SK-N-SH (cell line): ENCODE data around the gene RETREG2. TPM values are rescaled to one million over a fixed set of nuclear protein-coding genes. Genes with fewer than 3 reads are reported as not detected.
A peak's percentile ranks its signal among the peaks of the same experiment; 100 is the strongest.

Experiments
- CTCF ChIA-PET: fragments of 300-600, 350-600 bp; formaldehyde crosslinking; extraction: SDS; loops from one replicate; lab custom pipeline; 2021; lab: Yijun Ruan, JAX
- POLR2A ChIA-PET: fragments of 350-600 bp; sonication (Branson Sonifier 250); formaldehyde crosslinking; extraction: SDS; loops from one replicate; lab custom pipeline; 2020; ENCODE audit warnings: antibody characterized with exemption, inconsistent platforms; lab: Yijun Ruan, JAX
- DNase-seq: peaks from one replicate; pipeline ENCODE4 v3.0.0; 2012
- H2AFZ ChIP-seq: fragments of 200-600 bp; sonication (generic); 2 replicates; pipeline ENCODE4 v1.8.1; 2016; ENCODE audit warnings: antibody characterized with exemption, mild to moderate bottlenecking, low read depth
- H3F3A ChIP-seq: fragments of 200-600 bp; sonication (generic); replicated peaks from 2 replicates; pipeline ENCODE3; 2016; ENCODE audit warnings: antibody characterized with exemption, mild to moderate bottlenecking; ENCODE audit not compliant: insufficient read depth
- H3K27ac ChIP-seq, 2 experiments: fragments of 200-500 bp in 1 of 2; fragments of 200-600 bp in 1 of 2; sonication (Bioruptor generic) in 1 of 2; sonication (generic), shearing (Covaris generic) in 1 of 2; 2 replicates each; pipeline versions ENCODE4 v1.5.1 to v1.6.1; 2014 to 2016; ENCODE audit warnings: low read depth in 2 of 2, inconsistent platforms in 1 of 2, low read length in 1 of 2, mild to moderate bottlenecking in 1 of 2, mixed read lengths in 1 of 2
- H3K27me3 ChIP-seq: fragments of 200-600 bp; sonication (generic), shearing (Covaris generic); 2 replicates; pipeline ENCODE4 v1.6.1; 2016; ENCODE audit warnings: mixed run types; ENCODE audit not compliant: insufficient read depth
- H3K36me3 ChIP-seq, 2 experiments: fragments of 200-500 bp in 1 of 2; fragments of 200-600 bp in 1 of 2; sonication (Bioruptor generic) in 1 of 2; sonication (generic) in 1 of 2; replicated peaks in 1 of 2; 2 replicates each; pipeline versions ENCODE3 to v1.5.1; 2014 to 2016; ENCODE audit warnings: low read length in 1 of 2, mild to moderate bottlenecking in 1 of 2; ENCODE audit not compliant: insufficient read depth in 2 of 2, control insufficient read depth in 1 of 2
- H3K4me1 ChIP-seq, 2 experiments: fragments of 200-500 bp in 1 of 2; fragments of 200-600 bp in 1 of 2; sonication (Bioruptor generic) in 1 of 2; sonication (generic), shearing (Covaris generic) in 1 of 2; 2 replicates each; pipeline versions ENCODE4 v1.5.1 to v1.6.1; 2014 to 2016; ENCODE audit warnings: low read depth in 1 of 2, low read length in 1 of 2, mixed run types in 1 of 2; ENCODE audit not compliant: insufficient read depth in 2 of 2, control insufficient read depth in 1 of 2
- H3K4me2 ChIP-seq: fragments of 200-600 bp; sonication (generic), shearing (Covaris generic); 2 replicates; pipeline ENCODE4 v1.6.1; 2017; ENCODE audit warnings: mixed run types
- H3K4me3 ChIP-seq, 2 experiments: fragments of 200-500 bp in 1 of 2; fragments of 200-600 bp in 1 of 2; sonication (Bioruptor generic) in 1 of 2; sonication (generic), shearing (Covaris generic) in 1 of 2; 2 replicates each; pipeline versions ENCODE4 v1.5.1 to v1.8.1; 2014 to 2016; ENCODE audit warnings: low read depth in 2 of 2, inconsistent platforms in 1 of 2, low read length in 1 of 2, mild to moderate bottlenecking in 1 of 2, mixed read lengths in 1 of 2, moderate library complexity in 1 of 2
- H3K79me2 ChIP-seq: fragments of 200-600 bp; sonication (generic); 2 replicates; pipeline ENCODE4 v1.8.1; 2017; ENCODE audit warnings: mild to moderate bottlenecking; ENCODE audit not compliant: insufficient read depth
- H3K9ac ChIP-seq: fragments of 200-600 bp; sonication (generic); 2 replicates; pipeline ENCODE4 v1.6.1; 2017; ENCODE audit warnings: mixed run types
- H3K9me2 ChIP-seq: fragments of 200-600 bp; sonication (generic); 2 replicates; pipeline ENCODE4 v1.6.1; 2017; ENCODE audit warnings: mixed run types
- H3K9me3 ChIP-seq: fragments of 200-600 bp; sonication (generic); 2 replicates; pipeline ENCODE4 v1.6.1; 2017; ENCODE audit warnings: mixed run types, mild to moderate bottlenecking, moderate library complexity
- H4K20me1 ChIP-seq: fragments of 200-600 bp; sonication (generic); 2 replicates; pipeline ENCODE4 v1.6.1; 2017; ENCODE audit warnings: mild to moderate bottlenecking, mixed run types; ENCODE audit not compliant: insufficient read depth
- CHD2 ChIP-seq: fragments of 150-350 bp; IDR thresholded peaks from 2 replicates; pipeline ENCODE4 v1.6.1; 2018; ENCODE audit warnings: low read length; ENCODE audit not compliant: partially characterized antibody
- EP300 ChIP-seq, 2 experiments: IDR thresholded peaks; 2 replicates each; pipeline versions ENCODE4 v1.4.0 to v1.6.1; 2012; ENCODE audit warnings: borderline replicate concordance in 1 of 2, low read depth in 1 of 2, low read length in 1 of 2
- FOXM1 ChIP-seq: IDR thresholded peaks from 2 replicates; pipeline ENCODE4 v1.4.0; 2012; ENCODE audit warnings: low read depth, mild to moderate bottlenecking
- GABPA ChIP-seq: IDR thresholded peaks from 2 replicates; pipeline ENCODE4 v1.4.0; 2012; ENCODE audit warnings: low read depth, mild to moderate bottlenecking
- GATA2 ChIP-seq: sonication (generic); formaldehyde crosslinking; IDR thresholded peaks from 2 replicates; pipeline ENCODE4 v1.5.0; 2020; ENCODE audit warnings: mild to moderate bottlenecking, missing genetic modification reagents
- JUND ChIP-seq: IDR thresholded peaks from 2 replicates; pipeline ENCODE4 v1.4.0; 2012
- MEF2A ChIP-seq: IDR thresholded peaks from 2 replicates; pipeline ENCODE4 v1.4.0; 2012; ENCODE audit warnings: low read depth, borderline replicate concordance
- RXRA ChIP-seq: IDR thresholded peaks from 2 replicates; pipeline ENCODE4 v1.4.0; 2012; ENCODE audit warnings: low read depth, mild to moderate bottlenecking, borderline replicate concordance
- TCF12 ChIP-seq: IDR thresholded peaks from 2 replicates; pipeline ENCODE4 v1.4.0; 2012
- whole genome bisulfite sequencing: methylation state at CpG from one replicate; pipeline ENCODE4 v1.1.6; 2017; ENCODE audit warnings: low lambda C conversion rate; 5-methylcytosine and 5-hydroxymethylcytosine counted together
- polyA plus RNA-seq, 3 experiments: library from polyadenylated mRNA; depleted of rRNA; stranded (reverse); fragments of >200 nt; gene quantifications; 2 replicates each; pipeline ENCODE4 v1.2.3, GENCODE V29; 2012
- TF ChIP-seq, protein P1 (sequence below): IDR thresholded peaks from 2 replicates; pipeline ENCODE4 v1.6.1; 2012; ENCODE audit warnings: mild to moderate bottlenecking, low read depth, low read length, moderate library complexity
- TF ChIP-seq, protein P2 (sequence below): fragments of 200-600 bp; sonication (generic); IDR thresholded peaks from 2 replicates; pipeline ENCODE4 v1.6.1; 2017; ENCODE audit warnings: antibody characterized with exemption, mild to moderate bottlenecking, moderate library complexity

Gene RETREG2
- polyA plus RNA-seq, 1 of the 3 experiments (the other 2 are of a cell fraction): 74.6 TPM

DNA sequence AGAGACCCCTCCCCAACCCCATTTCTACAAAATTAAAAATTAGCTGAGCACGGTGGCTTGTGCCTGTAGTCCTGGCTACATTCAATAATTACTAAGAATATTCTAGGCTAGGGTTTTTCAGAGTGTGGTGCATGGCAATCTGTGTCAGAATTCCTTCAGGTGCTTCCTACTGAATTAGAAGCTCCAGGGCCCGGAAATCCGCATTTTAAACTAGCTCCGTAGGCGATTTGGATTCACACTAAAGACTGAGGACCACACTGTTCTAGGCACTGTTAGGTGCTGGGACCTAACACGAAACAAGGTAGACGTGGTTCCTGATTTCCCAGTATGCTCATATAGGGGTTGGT lies 27.9 kb downstream of the RETREG2 start:
- H3K4me1 ChIP-seq: peaks cover 13 to 20% of the 10 kb centered on the region in 2 experiments; a peak in 3 of 4 replicates
- ChIA-PET POLR2A (interaction anchor here (0.6 to 4.6 kb wide), 7 partner anchors 11 to 423 kb away, joined by 3 to 52 read pairs (median 4); partner anchors contain the start of genes ABCB6 and CNPPD1), CTCF (interaction anchor here (0.6 to 4.0 kb wide), 6 partner anchors 12 to 183 kb away, joined by 3 to 26 read pairs (median 7); partner anchors contain the start of genes ABCB6, CNPPD1 and SLC23A3)
- TF ChIP-seq CHD2: no peak
- no peak for TF ChIP-seq MEF2A
- TF ChIP-seq, protein P1, sequence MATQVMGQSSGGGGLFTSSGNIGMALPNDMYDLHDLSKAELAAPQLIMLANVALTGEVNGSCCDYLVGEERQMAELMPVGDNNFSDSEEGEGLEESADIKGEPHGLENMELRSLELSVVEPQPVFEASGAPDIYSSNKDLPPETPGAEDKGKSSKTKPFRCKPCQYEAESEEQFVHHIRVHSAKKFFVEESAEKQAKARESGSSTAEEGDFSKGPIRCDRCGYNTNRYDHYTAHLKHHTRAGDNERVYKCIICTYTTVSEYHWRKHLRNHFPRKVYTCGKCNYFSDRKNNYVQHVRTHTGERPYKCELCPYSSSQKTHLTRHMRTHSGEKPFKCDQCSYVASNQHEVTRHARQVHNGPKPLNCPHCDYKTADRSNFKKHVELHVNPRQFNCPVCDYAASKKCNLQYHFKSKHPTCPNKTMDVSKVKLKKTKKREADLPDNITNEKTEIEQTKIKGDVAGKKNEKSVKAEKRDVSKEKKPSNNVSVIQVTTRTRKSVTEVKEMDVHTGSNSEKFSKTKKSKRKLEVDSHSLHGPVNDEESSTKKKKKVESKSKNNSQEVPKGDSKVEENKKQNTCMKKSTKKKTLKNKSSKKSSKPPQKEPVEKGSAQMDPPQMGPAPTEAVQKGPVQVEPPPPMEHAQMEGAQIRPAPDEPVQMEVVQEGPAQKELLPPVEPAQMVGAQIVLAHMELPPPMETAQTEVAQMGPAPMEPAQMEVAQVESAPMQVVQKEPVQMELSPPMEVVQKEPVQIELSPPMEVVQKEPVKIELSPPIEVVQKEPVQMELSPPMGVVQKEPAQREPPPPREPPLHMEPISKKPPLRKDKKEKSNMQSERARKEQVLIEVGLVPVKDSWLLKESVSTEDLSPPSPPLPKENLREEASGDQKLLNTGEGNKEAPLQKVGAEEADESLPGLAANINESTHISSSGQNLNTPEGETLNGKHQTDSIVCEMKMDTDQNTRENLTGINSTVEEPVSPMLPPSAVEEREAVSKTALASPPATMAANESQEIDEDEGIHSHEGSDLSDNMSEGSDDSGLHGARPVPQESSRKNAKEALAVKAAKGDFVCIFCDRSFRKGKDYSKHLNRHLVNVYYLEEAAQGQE: no peak
- TF ChIP-seq FOXM1: no peak
- no peak for TF ChIP-seq TCF12
- no peak for TF ChIP-seq GABPA
- no peak for TF ChIP-seq JUND
- TF ChIP-seq, protein P2, sequence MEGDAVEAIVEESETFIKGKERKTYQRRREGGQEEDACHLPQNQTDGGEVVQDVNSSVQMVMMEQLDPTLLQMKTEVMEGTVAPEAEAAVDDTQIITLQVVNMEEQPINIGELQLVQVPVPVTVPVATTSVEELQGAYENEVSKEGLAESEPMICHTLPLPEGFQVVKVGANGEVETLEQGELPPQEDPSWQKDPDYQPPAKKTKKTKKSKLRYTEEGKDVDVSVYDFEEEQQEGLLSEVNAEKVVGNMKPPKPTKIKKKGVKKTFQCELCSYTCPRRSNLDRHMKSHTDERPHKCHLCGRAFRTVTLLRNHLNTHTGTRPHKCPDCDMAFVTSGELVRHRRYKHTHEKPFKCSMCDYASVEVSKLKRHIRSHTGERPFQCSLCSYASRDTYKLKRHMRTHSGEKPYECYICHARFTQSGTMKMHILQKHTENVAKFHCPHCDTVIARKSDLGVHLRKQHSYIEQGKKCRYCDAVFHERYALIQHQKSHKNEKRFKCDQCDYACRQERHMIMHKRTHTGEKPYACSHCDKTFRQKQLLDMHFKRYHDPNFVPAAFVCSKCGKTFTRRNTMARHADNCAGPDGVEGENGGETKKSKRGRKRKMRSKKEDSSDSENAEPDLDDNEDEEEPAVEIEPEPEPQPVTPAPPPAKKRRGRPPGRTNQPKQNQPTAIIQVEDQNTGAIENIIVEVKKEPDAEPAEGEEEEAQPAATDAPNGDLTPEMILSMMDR: no peak
- TF ChIP-seq GATA2 (CRISPR knock-in tag): no peak
- TF ChIP-seq RXRA: no peak
- no peak for TF ChIP-seq EP300 (IDR thresholded peaks at IDR 0.05; ENCODE audit: borderline replicate concordance in 1 of 2, low read depth in 1 of 2, low read length in 1 of 2)
- no peaks in the 10 kb centered on the region for H3K27me3 ChIP-seq
- peak overlapping the region; percentile 67 to 93; a peak in 3 of 4 replicates for H3K27ac ChIP-seq
- 18% methylated on average over 7 of the region's 7 CpGs for WGBS
- H4K20me1 ChIP-seq: no peaks in the 10 kb centered on the region
- peak overlapping the region; percentile 50; the same call in 1 of the 2 replicates for H3K9ac ChIP-seq
- peaks cover 15% of the 10 kb centered on the region for H3F3A ChIP-seq
- peak overlapping the region; percentile 59 for H2AFZ ChIP-seq
- no peaks in the 10 kb centered on the region for H3K79me2 ChIP-seq
- DNase-seq: no peak
- peaks cover 9 to 26% of the 10 kb centered on the region in 2 experiments for H3K36me3 ChIP-seq
- no peaks in the 10 kb centered on the region for H3K9me3 ChIP-seq
- peak overlapping the region; percentile 86 for H3K4me2 ChIP-seq
- H3K4me3 ChIP-seq: peak overlapping the region; percentile 69
- no peaks in the 10 kb centered on the region for H3K9me2 ChIP-seq
